ENCODE measurements around the gene ELK1.

DNA sequence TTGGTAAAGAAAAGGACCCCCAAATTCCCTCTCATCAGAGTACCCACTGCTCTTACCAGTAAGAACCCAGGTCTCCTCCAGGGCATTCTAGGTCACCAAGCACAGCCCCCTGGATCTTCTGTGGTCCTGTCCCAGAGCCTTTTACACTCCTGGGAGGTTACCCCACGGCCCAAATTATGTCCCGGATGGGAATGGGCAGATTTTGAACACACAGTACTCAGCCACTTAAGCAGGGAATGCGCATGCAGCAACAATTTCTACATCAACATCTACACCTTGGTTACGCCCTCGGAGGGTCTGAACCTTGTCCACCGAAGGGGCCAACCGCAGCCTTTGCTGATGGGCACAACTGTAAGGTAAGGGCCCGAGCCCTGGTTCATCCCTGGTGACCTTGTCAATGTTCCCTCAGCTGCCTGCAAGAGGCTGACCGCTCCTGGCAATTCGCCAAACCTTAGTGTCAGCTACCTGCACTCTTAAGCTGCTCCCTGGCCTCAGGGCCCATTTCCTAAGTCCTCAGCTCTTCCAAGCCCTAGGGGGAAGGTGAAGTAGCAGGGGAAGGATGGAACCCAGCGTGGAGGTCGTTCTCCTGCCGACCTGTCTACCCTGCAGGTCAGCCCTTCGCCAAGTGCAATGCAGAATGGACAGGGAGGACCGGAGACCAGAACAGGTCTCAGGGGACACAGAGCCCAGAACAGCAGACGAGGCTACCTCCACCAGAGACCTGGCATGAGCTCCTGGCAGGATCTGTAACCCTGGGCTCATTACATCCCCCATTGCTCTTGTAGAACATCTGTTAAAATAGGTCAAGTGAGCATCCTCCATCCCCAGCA, 62.2 kb downstream of the ELK1 start:
- TF ChIP-seq, protein P1, sequence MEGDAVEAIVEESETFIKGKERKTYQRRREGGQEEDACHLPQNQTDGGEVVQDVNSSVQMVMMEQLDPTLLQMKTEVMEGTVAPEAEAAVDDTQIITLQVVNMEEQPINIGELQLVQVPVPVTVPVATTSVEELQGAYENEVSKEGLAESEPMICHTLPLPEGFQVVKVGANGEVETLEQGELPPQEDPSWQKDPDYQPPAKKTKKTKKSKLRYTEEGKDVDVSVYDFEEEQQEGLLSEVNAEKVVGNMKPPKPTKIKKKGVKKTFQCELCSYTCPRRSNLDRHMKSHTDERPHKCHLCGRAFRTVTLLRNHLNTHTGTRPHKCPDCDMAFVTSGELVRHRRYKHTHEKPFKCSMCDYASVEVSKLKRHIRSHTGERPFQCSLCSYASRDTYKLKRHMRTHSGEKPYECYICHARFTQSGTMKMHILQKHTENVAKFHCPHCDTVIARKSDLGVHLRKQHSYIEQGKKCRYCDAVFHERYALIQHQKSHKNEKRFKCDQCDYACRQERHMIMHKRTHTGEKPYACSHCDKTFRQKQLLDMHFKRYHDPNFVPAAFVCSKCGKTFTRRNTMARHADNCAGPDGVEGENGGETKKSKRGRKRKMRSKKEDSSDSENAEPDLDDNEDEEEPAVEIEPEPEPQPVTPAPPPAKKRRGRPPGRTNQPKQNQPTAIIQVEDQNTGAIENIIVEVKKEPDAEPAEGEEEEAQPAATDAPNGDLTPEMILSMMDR (conservative IDR thresholded peaks at IDR 0.05; ENCODE audit: low read depth, low read length), result no peak
- no peak for TF ChIP-seq EZH2 (IDR thresholded peaks at IDR 0.05; ENCODE audit: borderline replicate concordance, low read depth, low read length, poor library complexity, severe bottlenecking)

Measured in A673 (cell line).